ENCODE data around the gene PDGFRB.

PDGFRB gene

DNA sequence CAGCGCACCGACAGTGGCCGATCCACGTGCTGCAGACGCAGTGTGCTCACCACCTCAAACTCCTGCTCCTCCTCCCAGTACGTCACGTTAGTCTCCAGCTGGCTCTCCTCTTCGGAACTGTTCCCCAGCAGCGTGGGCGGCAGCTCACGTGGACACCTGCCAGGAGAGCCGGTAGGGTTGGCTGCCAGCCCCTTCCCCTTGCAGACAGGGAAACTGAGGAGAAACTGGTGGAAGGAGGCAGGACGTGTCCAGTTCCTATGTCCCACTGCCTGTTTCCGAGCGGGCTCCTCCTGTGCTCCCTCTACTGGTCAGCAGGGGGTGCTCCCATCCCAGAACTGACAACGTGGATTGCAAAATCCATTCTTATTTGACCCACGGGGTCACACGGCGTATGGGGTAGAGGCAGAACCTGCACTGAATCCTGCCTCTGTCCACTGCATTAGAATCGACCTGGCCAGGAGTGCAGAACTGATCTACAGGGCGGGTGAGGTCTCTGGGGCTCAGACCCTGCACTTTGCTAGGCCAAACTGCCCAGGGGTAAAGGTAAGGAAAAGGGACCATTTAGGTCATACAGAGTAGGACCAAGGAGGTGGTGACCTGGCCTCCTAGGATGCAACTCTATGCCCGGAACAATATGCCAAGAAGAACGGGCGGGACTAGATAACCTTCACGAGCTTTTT lies 25.7 kb downstream of the PDGFRB start:
- peak; percentile 85 to 92 (median 88) for DNase-seq

DNA sequence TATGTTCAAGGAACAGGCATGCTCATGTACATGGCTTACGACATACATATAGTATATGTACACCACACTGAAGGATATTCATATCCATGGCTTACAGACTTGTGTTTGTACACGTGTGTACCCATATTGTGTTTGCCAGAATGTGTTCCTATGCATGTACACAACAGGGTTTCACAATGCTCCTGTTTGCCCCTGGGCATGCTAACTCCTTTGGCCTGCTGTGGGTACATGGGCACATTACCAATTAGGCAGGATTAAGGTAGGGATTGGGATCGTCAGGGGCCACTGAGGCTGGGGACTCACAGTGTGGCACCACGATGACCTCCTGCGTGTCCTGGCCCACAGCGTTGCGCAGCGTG lies 26.2 kb downstream of the PDGFRB start:
- no peak for DNase-seq

DNA sequence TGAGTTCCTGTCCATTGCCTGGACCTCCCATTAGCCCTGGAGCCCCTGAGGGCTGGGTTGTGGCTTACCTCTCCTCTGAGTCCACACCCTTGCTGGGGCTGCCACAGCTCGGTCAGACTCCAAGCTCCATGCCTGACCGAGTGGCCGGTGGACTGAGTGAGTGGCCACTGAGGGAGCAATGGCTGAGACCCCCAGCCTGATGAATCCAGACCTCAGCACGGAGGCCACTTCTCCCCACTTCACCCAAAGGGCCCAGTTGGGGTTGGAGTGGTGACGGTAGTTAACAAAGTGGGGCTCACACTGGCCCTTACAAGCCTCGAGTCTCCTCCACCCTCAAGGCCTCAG lies 28.8 kb downstream of the PDGFRB start:
- no peak for DNase-seq

DNA sequence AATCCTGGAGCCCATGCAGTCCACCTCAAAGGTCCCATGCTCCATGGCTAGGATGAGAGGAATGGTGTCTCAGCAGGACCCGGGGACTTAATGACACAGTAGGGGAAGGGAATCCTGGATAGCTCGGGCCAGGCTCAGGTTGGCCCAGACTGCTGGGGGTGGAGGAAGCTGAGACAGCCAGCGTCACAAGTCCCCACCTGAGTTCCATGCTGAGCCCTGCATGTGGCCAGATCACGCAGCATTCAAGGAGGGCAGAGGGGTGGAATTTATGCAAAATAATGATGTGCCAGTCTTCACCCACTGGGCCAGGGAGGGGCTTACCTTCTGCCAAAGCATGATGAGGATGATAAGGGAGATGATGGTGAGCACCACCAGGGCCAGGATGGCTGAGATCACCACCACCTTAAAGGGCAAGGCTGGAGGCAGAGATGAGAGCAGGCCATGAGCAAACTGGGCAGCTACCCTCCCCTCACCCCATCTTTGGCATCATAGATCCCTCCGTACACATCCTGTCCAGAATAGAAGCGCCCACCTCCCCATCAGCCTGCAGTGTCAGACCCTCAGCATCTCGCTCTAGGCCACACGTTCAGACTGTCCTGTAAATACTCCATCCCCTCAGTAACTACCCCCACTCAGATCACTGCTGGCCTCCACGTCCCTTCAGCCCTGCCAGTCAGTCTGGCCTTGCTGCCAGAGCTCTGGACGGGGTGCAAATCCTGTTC lies 29.3 kb downstream of the PDGFRB start:
- DNase-seq, result no peak

DNA sequence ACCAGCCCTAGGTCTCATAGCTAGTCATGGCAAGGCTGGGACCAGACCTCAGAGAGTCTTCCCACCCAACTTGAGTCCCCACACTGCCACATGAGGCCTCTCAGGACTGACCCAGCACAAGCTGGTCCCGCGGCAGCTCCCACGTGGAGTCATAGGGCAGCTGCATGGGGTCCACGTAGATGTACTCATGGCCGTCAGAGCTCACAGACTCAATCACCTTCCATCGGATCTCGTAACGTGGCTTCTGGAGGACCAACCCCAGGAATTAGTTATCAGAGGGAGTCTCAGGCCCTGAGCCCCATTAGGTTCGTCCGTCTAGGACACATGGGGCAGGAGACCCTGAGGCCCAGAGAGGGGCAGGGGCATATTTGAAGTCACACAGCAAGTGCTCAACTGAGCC lies 30.3 kb downstream of the PDGFRB start:
- no peak for DNase-seq

DNA sequence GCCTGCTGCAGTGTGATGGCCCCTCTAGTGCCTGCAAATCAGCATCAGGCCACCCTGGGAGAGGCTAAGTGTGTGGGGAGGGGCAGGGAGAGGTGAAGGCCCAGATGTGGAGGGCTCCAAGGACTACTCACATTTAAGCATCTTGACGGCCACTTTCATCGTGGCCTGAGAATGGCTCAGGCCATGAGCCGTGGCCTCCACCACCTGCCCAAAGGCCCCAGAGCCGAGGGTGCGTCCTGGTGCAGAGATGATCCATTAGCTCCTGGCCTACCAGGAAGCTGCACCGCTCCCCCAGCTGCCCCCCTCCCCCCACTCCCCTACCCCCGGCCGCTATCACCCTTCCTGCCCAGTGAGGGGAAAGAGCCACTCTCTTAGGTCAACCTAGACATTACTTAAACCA lies 31.0 kb downstream of the PDGFRB start:
- DNase-seq, result no peak

DNA sequence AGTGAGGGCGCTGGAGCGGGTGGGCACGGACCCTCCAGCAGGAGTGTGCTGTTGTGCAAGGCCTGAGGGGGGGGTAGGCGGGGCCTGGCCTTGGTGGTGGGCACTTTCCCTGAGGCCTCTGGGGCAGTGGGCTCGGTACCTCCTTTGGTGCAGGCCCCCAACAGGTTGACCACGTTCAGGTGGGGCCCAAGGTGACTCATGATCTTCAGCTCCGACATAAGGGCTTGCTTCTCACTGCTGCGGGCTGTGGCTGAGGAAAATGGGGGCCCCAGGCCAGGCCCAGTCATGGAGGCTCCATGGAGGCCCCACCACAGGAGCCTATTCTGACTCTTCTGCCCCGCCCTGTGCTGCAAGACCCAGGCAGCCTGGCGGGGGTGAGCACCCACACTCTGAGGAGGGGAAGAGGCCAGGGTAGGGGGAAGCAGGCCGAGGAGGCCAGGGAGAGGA lies 31.5 kb downstream of the PDGFRB start:
- peak in 3 of 4 experiments; percentile 62 to 80 (median 66) for DNase-seq

DNA sequence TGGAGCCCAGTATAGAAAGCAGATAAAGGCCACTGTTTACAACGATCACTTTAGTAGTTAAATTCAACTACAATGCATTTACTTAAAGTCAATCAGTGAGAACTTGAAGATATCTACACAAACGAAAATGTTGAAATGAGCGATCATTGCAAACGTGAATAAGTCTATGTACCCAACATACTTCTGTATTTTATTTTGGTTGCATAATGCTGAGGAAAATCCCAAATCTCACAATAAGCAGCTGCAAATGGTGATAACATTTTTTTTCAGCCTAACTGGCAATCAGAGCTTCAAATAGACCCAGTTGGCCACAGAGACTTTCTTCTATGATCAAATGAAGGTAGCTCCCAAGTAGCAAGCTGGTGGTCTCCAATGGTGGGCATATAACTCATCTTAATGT lies 32.1 kb downstream of the PDGFRB start:
- peak; percentile 47 to 87 (median 70) for DNase-seq

DNA sequence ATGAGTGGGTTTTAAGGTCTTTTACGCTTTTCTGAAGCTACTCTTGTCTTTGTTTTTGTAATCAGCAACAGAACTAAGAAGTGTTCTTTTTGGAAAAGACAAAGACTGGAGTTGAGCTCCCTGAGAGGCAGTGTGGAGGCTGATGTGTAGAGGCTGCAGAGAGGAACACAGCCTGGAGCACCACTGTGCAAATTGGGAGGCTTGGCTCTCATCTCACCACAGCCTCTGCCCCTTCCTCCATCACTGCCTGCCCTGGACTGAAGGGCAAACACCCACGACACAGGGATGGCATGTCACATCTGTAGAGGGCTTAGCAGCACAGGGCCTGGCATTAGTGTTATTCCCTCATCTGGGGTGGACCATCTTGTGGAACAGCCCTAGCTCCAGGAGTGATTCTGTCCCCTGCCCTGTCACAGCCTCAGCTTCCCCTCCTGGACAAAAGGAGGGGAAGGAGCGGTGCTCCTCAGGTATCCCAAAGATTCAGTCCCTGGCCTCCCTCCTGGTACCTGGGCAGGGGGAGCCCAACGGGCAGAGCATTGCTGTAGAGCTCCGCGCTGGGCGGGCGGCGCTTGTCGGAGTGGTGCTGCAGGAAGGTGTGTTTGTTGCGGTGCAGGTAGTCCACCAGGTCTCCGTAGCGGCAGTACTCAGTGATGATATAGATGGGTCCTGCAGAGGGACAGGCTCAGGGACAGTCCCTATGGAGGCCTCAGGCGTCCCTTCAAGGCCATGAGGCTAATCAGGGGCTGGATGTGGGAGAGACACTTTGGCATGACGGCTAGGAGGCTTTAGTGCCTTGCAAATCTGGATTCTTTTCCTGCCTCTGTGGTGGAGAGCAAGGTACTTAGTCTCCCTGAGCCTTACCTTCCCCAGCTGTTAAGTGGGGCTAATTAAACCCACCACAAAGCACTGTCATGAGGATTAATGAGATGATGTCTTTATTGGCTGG lies 32.8 kb downstream of the PDGFRB start:
- no peak for DNase-seq

DNA sequence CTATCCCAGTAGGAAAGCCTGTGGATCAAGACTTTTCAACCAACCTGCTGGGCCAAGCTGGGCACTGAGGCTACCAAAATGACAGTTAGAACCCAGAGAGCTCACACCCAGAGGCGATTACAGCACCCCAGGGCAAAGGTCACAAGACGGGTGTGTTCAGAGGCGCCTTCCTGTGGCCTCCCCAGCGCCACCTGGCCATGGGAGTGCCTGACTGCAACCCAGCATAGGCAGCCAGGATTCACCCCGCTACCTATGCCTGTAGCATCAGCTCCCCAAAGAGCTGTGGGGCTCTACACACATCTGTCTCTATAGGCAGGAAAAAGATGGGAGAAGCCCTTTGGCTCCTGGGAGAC lies 33.5 kb downstream of the PDGFRB start:
- DNase-seq, result peak; percentile 62 to 84 (median 76)

DNA sequence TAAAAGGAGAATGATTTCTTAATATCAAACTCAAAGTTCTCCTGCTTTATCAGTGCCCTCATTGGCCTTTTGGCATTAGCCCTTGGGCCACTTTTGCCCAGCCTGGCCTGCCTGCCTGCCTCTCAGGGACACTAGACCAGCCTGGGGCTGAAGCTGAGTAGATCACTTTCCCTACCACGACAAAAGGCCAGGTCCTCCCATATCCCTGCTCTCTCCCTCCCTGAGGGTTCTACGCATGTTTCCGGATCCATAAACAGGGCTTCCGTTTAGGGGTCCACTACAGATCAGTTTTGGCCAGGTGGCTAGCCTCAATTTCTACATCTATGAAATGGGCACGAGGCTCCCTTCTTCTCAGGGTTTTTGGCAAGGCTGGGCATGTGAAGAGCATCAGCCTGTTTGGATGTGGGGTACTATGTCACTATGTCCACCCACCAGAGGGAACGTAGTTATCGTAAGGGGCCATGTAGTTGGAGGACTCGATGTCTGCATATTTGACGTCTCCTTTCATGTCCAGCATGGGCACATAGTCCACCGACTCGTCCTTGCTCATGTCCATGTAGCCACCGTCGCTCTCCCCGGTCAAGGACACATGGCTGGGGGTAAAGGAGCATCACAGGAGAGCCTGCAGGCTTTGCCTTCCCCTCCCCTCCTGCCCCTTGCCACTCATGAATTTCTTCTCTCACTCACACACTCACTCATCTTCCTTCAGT lies 34.0 kb downstream of the PDGFRB start:
- DNase-seq, result no peak

DNA sequence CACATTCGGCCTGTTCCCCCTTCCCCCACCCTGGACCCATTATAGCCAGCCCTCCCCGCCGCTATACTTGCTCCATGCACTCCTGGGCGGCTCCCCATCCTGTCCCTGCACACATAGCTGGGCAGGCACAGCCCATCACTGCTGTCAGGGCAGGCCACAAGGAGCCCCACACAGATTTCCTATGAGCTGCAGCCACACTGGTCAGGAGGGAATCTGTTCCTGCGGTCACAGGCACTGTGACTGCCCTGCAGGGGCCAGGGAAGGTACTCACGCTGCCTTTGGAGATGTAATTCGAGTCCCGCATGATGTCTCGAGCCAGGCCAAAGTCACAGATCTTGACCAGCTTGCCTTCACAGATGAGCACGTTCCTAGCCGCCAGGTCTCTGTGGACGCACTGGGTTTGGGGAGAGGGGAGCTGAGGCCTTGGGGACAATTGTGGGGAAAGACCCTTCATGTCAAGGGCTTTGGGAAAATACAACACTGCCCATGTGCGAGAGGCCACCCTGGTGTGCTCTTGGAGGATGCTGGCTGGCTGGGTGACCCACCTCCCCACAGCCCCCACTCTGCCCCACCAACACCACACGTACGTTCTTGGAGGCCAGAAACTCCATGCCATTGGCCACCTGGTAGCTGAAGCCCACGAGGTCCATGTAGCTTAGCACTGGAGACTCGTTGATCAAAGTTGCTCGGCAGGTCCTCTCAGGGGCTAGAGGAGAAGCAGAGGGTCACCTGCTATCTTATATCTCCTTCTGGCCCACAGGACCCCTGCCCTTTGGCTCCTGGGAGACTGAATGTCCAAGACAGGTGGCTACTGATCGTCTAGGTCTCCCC lies 34.8 kb downstream of the PDGFRB start:
- DNase-seq, result peak in 1 of 4 experiments; percentile 1

DNA sequence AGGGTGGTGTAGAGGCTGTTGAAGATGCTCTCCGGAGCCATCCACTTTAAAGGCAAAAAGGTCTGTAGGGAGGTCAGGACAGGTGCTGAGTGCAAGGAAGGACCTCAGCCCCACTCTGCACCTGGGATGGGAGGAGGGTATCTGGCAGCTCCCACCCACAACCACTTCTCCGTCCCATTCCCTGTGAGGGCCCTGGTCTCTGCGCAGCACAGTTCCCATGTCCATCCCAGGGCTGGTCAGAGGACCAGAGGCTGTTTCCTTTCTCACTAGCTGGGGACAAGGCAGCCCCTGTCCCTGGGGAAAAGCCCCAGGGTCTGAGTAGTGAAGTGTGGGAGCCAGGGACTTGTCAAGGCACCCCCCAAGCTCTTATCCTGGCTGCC lies 35.6 kb downstream of the PDGFRB start:
- no peak for DNase-seq

DNA sequence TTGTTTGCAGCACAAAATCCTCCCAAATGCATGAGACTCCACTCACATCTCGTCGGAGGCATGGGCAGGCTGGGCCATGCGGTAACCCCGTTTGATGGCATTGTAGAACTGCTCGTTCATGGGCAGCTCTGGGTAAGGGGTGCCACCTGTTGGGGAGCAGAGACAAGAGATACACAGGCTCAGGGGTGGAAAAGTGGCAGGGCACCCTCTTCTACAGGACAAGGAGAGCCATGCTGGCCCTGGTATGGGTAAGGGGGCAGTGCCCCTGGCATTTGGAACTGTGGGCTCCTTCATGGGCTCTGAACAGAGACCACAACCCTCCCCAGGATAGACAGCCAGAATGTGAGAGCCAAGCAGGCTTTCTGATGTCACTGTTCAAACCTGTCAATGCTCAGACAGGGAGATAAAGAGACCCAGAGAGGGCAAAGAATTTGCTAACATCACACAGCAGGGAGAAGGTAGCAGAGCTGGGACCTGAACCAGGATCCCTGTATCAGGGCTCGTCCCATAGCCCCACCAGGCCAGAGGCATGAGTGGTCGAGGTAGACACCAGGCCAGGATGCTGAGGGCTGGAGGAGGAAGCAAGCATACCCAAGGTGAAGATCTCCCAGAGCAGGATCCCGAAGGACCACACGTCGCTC lies 36.1 kb downstream of the PDGFRB start:
- peak in 3 of 4 experiments; percentile 53 to 68 (median 59) for DNase-seq

DNA sequence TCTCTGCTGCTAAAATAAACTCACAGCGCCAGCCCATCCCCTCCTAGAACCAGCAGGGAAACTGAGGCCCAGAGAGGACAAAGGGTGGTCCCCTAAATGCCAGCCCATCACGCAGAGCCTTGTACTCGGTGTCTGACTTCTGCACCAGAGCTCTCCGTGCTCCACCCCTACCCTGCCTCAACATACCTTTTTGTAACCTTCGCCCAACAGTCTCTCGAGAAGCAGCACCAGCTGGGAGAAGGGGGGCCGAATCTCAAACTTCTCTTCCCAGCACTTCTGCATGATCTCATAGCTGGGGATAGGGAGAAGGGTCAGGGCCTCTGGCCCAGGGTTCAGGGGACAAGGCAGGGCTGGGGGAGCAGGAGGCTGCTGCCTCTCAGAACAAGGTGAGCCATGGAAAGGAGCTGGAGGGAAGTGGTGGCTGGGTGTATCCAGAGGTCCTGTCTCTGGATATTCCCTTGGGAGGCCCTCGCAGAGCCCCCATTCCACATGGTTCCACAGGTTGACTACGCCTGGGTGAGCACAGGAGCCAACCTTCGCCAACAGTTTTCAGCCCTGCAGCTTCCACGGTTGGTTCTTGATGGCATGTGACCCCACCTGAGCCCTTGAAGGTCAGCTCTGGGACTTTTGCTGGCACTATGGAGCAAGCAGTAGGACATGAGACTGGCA lies 37.0 kb downstream of the PDGFRB start:
- peak in 1 of 4 experiments; percentile 2 for DNase-seq

DNA sequence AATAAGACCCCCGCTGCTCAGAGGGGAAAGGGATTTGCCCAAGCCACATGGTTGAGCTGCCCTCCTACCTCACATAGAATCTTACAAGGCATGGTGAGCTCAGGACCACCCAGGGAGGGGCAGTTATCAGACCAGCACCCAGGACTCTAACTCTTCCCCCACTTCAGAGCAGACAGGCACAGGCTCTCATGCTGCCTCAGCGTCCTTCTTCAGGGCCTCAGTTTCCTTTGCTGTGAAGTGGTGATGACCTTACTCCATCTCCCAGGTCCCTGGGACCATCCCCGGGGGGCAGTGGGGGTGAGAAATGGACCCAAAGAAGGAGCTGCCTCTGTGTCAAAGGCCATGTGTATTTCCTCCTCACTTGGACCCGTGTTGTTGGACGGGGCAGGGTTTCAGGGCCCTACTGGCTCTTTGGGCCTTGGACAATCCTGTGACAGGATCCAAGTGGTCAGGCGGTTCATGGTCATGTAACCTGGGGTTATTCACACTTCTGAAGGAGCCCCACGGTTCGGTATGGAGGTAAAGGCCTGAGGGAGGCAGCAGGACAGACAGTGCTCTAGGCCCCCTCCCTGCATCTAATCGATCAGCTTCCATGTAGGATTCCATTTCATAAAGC lies 37.6 kb downstream of the PDGFRB start:
- peak in 1 of 4 experiments; percentile 1 for DNase-seq

DNA sequence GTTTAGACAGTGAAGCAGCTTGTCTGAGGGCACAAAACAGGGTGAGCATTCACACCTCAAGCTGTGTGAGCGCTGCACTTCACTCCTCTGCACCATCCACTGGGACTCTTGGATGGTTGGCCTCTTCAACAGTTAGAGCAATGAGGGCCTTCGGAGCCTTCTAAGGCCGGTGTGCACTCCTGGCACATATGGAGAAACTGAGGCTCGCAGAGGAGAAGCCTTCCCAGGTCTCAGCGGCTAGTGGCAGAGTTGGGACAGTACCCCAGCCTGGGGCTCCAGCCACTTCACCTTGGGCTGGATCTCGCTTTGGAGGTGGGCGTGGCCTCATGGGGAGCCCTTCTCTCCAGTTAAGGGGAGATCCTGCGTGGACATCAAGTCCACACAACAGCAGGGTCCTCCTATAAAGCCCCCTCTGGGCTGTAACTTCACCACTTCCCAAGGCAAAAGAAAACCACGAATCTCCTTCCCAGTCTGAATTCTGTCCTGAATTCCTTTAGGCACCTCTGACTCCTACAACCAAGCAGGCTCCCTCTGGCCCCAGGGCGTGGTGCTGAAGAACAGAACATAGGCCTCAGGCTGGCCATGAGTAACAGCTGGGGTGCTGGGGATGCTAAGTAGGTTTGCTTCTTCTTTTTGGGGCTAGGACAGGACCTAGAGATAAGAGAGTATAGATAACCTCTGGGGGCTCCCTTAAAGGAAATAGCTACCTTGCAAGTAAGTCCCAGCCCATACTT lies 38.8 kb downstream of the PDGFRB start:
- DNase-seq, result peak in 3 of 4 experiments; percentile 30 to 40 (median 32)

DNA sequence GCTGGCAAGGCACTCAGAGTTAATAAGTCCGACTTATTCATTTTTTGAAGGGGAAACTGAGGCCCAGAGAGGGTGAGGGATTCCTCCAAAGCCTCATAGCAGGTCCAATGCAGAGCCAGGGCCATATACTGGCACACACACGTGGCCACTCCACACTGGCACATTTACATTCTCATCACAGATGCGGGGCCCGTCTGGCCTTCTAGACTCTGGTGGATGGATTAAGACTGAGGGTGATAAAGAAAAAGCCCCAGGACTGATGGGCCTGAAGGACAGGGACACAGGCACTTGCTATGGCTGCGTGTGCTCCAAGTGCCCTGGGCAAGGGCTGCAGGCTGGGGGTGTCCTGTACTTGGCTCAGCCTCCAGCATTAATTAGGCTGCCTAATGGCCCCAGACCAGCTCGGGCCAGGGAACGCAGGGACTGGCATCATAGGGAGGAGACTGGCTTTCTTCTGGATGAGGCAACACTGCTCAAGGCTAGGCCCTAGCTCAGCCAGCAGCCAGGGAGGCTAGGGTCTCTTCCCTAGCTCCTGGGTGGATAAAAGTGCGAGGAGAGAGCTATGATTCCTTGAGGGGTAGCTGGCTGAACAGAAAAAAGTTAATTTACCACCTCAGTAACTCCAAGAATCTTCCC lies 40.8 kb downstream of the PDGFRB start:
- peak in 1 of 4 experiments; percentile 1 for DNase-seq

DNA sequence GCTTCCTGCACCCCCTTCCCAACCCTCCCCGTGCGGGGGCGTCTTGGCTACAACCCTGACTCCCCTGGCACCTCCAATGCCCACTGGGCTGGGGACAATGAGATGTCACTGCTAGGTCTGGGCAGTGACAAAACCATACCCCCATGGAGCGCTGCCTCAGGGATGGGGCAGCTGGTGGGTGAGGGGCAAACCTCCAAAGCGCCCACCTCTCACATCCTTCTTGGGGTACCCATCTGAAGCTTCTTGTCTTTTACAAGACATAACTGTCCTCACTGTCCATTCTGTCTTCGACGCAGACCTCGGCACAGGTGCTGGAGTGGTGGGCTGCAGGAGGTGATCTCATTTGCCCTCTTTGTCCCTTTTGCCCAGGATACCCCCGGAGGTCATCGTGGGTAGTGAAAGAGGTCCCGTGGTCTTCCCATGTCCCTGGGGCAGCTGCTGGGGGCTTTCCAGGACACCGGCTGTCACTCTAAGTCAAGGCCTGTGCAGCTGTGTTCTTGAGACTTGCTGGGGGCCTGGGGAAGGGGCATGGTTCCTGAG lies 41.5 kb downstream of the PDGFRB start:
- no peak for DNase-seq
